Measurements from ENCODE around the gene MORC3. TPM values are rescaled to one million over a fixed set of nuclear protein-coding genes. Genes with fewer than 3 reads are reported as not detected.
"Not testable (repeated sequence)": the region's sequence is repeated elsewhere in the genome, so short reads cannot be mapped to it uniquely, and the experiment has no call there.

The MORC3 gene
- total RNA-seq, 1 donor from 2014 or later = 25.9 TPM

- peak overlapping the region; percentile 64 for H3K4me3 ChIP-seq (ENCODE audit: low read depth, low read length)
- no peak for TF ChIP-seq CTCF (IDR thresholded peaks at IDR 0.05; ENCODE audit: insufficient read depth, low read length, poor library complexity, severe bottlenecking)
- no peak for DNase-seq (ENCODE audit: low read depth)
- H3K36me3 ChIP-seq (ENCODE audit: control insufficient read depth, insufficient read depth, low read length) = no peaks in the 10 kb centered on the region
- no peaks in the 10 kb centered on the region for H3K27me3 ChIP-seq (ENCODE audit: control insufficient read depth, insufficient read depth, low read length)
Measured at GRCh38 chr21:36386031-36386642, 66.1 kb downstream of the MORC3 start.

GRCh38 chr21:36388096-36388495 lies 68.1 kb downstream of the MORC3 start:
- DNase-seq (ENCODE audit: low read depth) = no peak
- H3K27me3 ChIP-seq (ENCODE audit: control insufficient read depth, insufficient read depth, low read length) = no peaks in the 10 kb centered on the region
- no peaks in the 10 kb centered on the region for H3K36me3 ChIP-seq (ENCODE audit: control insufficient read depth, insufficient read depth, low read length)
- no peak overlapping the region for H3K4me3 ChIP-seq (ENCODE audit: low read depth, low read length)
- no peak for TF ChIP-seq CTCF (IDR thresholded peaks at IDR 0.05; ENCODE audit: insufficient read depth, low read length, poor library complexity, severe bottlenecking)

- Histone ChIP-seq H3K4me3 (ENCODE audit: low read depth, low read length) (no peak overlapping the region), H3K27me3 (ENCODE audit: control insufficient read depth, insufficient read depth, low read length) (no peaks in the 10 kb centered on the region), H3K36me3 (ENCODE audit: control insufficient read depth, insufficient read depth, low read length) (no peaks in the 10 kb centered on the region)
- DNase-seq (ENCODE audit: low read depth) = no peak
- TF ChIP-seq CTCF (IDR thresholded peaks at IDR 0.05; ENCODE audit: insufficient read depth, low read length, poor library complexity, severe bottlenecking) = peak; percentile 20
Measured at GRCh38 chr21:36388835-36389234, 68.8 kb downstream of the MORC3 start.

- DNase-seq (ENCODE audit: low read depth); H3K27me3 ChIP-seq (ENCODE audit: control insufficient read depth, insufficient read depth, low read length); H3K4me3 ChIP-seq (ENCODE audit: low read depth, low read length); H3K36me3 ChIP-seq (ENCODE audit: control insufficient read depth, insufficient read depth, low read length): not testable (repeated sequence)
Measured at GRCh38 chr21:36391649-36392048, 71.7 kb downstream of the MORC3 start.

GRCh38 chr21:36395353-36396111 lies 75.5 kb downstream of the MORC3 start:
- Histone ChIP-seq H3K36me3 (ENCODE audit: control insufficient read depth, insufficient read depth, low read length) (no peaks in the 10 kb centered on the region), H3K4me3 (ENCODE audit: low read depth, low read length) (no peak overlapping the region), H3K27me3 (ENCODE audit: control insufficient read depth, insufficient read depth, low read length) (no peaks in the 10 kb centered on the region)
- no peak for DNase-seq (ENCODE audit: low read depth)
- TF ChIP-seq CTCF (IDR thresholded peaks at IDR 0.05; ENCODE audit: insufficient read depth, low read length, poor library complexity, severe bottlenecking) = no peak

GRCh38 chr21:36396325-36396724 lies 76.3 kb downstream of the MORC3 start:
- TF ChIP-seq CTCF (IDR thresholded peaks at IDR 0.05; ENCODE audit: insufficient read depth, low read length, poor library complexity, severe bottlenecking) = no peak
- Histone ChIP-seq H3K36me3 (ENCODE audit: control insufficient read depth, insufficient read depth, low read length) (no peaks in the 10 kb centered on the region), H3K27me3 (ENCODE audit: control insufficient read depth, insufficient read depth, low read length) (no peaks in the 10 kb centered on the region), H3K4me3 (ENCODE audit: low read depth, low read length) (no peak overlapping the region)
- DNase-seq (ENCODE audit: low read depth) = no peak
